Neural crest cell (in vitro differentiated cells): ENCODE data around the gene FAM204A. TPM values are rescaled to one million over a fixed set of nuclear protein-coding genes. Genes with fewer than 3 reads are reported as not detected.

ENCODE experiments used
- DNase-seq: peaks from one replicate; pipeline ENCODE4 v3.0.0; 2021; ENCODE audit warnings: low read depth, mixed read lengths, low spot score
- H3K27ac Mint-ChIP-seq: one replicate; pipeline ENCODE4 v1.8.0; 2021; ENCODE audit warnings: mild to moderate bottlenecking, mixed read lengths; ENCODE audit not compliant: unreplicated experiment
- H3K27me3 Mint-ChIP-seq: 2 replicates; pipeline ENCODE4 v1.8.0; 2021; ENCODE audit warnings: low read depth, mild to moderate bottlenecking, mixed read lengths
- H3K36me3 Mint-ChIP-seq: 2 replicates; pipeline ENCODE4 v1.8.0; 2021; ENCODE audit warnings: low read depth, mild to moderate bottlenecking, mixed read lengths
- H3K4me1 Mint-ChIP-seq: 2 replicates; pipeline ENCODE4 v1.8.0; 2021; ENCODE audit warnings: mixed read lengths
- H3K4me3 Mint-ChIP-seq: one replicate; pipeline ENCODE4 v1.8.0; 2021; ENCODE audit warnings: mild to moderate bottlenecking, mixed read lengths
- H3K9me3 Mint-ChIP-seq: 2 replicates; pipeline ENCODE4 v1.8.0; 2021; ENCODE audit warnings: mixed read lengths
- CTCF ChIP-seq: fragments of 200-600 bp; sonication (generic); conservative IDR thresholded peaks from 2 replicates; pipeline ENCODE4 v1.5.0; 2021; ENCODE audit warnings: antibody characterized with exemption, mild to moderate bottlenecking
- total RNA-seq: library from RNA; stranded (reverse); gene quantifications from 2 replicates; pipeline ENCODE4 v1.2.1, GENCODE V29; 2021

The FAM204A gene
- total RNA-seq, 1 donor from 2014 or later, result 74.7 TPM

- H3K27ac Mint-ChIP-seq, result no peak overlapping the region
- H3K4me1 Mint-ChIP-seq, result no peaks in the 10 kb centered on the region
- no peaks in the 10 kb centered on the region for H3K9me3 Mint-ChIP-seq
- no peak overlapping the region for H3K4me3 Mint-ChIP-seq
- H3K36me3 Mint-ChIP-seq, result peaks cover 9% of the 10 kb centered on the region
- TF ChIP-seq CTCF, result no peak
- DNase-seq, result no peak
- H3K27me3 Mint-ChIP-seq, result no peaks in the 10 kb centered on the region
Measured at GRCh38 chr10:118332948-118333710, 9.0 kb downstream of the FAM204A start.

GRCh38 chr10:118332236-118332635, 9.9 kb downstream of the FAM204A start:
- TF ChIP-seq CTCF, result no peak
- no peaks in the 10 kb centered on the region for H3K9me3 Mint-ChIP-seq
- peaks cover 11% of the 10 kb centered on the region for H3K36me3 Mint-ChIP-seq
- H3K4me1 Mint-ChIP-seq, result no peaks in the 10 kb centered on the region
- H3K27me3 Mint-ChIP-seq, result no peaks in the 10 kb centered on the region
- no peak overlapping the region for H3K4me3 Mint-ChIP-seq
- no peak overlapping the region for H3K27ac Mint-ChIP-seq
- DNase-seq, result no peak

GRCh38 chr10:118330295-118331076, 11.6 kb downstream of the FAM204A start:
- peaks cover 11% of the 10 kb centered on the region for H3K36me3 Mint-ChIP-seq
- H3K4me3 Mint-ChIP-seq, result no peak overlapping the region
- H3K27me3 Mint-ChIP-seq, result no peaks in the 10 kb centered on the region
- no peaks in the 10 kb centered on the region for H3K9me3 Mint-ChIP-seq
- no peak for TF ChIP-seq CTCF
- no peak overlapping the region for H3K27ac Mint-ChIP-seq
- DNase-seq, result no peak
- no peaks in the 10 kb centered on the region for H3K4me1 Mint-ChIP-seq

GRCh38 chr10:118324140-118324539, 18.0 kb downstream of the FAM204A start:
- Mint-ChIP-seq H3K27me3 (no peaks in the 10 kb centered on the region), H3K9me3 (no peaks in the 10 kb centered on the region), H3K27ac (no peak overlapping the region), H3K36me3 (peaks cover 12% of the 10 kb centered on the region), H3K4me3 (no peak overlapping the region), H3K4me1 (no peaks in the 10 kb centered on the region)
- no peak for TF ChIP-seq CTCF
- DNase-seq, result no peak

- DNase-seq, result no peak
- Mint-ChIP-seq H3K27me3 (no peaks in the 10 kb centered on the region), H3K27ac (no peak overlapping the region), H3K4me3 (no peak overlapping the region), H3K9me3 (no peaks in the 10 kb centered on the region), H3K4me1 (no peaks in the 10 kb centered on the region), H3K36me3 (peaks cover 3% of the 10 kb centered on the region)
- no peak for TF ChIP-seq CTCF
Measured at GRCh38 chr10:118321724-118322575, 20.2 kb downstream of the FAM204A start.
